Stimulated activated CD4-positive, alpha-beta T cell treated with anti-CD3 and anti-CD28 coated beads, Interleukin-4, amount 100 ng/mL, for 1 hour (primary cell): ENCODE results near the gene AKIRIN2.
A peak's percentile ranks its signal among the peaks of the same experiment; 100 is the strongest.
"Not testable (repeated sequence)": the region's sequence is repeated elsewhere in the genome, so short reads cannot be mapped to it uniquely, and the experiment has no call there.

Experiments used
- DNase-seq: peaks from one replicate; pipeline ENCODE4 v3.0.0-alpha.2; 2020

AKIRIN2 gene

DNA sequence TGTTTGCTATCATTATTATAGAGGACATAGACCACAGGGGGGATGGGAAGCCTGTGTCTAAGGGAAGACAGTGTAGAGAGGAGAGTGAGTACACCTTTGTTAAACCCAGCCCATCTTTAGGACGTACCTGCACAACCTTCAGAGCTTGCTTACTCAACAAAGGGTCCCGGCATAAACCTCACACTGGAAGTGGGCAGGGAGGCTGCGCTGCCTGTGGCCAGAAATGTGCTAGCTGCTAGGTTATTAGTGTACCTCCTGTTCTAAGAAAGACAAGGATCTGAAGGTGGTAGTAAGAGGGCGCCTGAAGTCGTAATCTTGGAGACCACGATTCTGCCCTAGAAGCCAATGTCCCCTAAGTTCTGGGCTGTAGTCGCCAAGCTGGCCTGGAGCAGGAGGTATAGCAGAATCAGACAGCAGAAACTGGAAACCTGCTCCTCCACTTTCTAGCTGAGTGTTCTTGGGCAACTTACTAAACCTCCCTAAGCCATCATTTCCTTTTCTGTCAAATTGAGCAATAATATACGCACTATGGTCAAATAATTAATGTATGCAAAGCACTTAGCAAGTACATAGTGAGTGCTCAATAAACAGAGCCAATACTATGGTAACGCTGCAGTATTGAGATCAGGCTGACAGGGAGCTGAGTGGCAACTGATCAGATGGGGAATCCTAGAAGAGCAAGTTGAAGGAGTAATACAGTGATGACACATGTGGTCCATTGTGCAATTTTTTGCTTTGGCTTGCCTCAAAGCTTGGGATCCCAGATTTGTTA, 16.8 kb upstream of the AKIRIN2 start:
- DNase-seq: no peak

DNA sequence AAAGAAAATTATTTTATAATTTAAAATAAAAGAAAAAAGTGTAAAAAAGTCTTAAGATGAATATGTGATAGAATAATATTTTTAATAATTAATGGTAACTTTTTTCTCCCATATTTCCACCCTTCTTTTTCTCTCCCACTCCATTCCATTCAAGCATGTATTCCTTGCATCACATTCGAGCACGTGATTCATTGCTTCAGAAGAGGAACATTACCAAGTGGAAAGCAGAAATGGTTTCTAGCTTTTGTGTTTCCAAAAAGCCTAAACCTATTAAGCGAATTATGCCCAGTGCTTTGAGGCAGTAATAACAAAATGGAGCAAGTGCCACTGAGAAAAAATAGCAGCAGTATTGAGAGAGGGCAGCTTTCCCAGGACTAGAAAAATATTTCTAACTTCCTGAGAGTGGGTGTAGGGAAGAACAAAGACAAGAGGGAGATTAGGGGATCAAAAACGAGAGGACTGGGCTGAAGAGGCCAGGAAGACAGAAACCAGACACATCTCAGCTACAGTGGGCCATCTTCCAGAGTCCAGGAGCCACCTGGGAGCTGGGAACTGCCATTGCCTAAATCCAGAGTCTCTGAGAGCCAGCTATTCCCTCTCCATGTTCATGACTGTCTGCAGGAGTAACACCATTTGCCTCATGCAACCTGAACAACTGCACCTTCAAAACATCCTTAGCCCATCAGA, 15.0 kb upstream of the AKIRIN2 start:
- DNase-seq: no peak

DNA sequence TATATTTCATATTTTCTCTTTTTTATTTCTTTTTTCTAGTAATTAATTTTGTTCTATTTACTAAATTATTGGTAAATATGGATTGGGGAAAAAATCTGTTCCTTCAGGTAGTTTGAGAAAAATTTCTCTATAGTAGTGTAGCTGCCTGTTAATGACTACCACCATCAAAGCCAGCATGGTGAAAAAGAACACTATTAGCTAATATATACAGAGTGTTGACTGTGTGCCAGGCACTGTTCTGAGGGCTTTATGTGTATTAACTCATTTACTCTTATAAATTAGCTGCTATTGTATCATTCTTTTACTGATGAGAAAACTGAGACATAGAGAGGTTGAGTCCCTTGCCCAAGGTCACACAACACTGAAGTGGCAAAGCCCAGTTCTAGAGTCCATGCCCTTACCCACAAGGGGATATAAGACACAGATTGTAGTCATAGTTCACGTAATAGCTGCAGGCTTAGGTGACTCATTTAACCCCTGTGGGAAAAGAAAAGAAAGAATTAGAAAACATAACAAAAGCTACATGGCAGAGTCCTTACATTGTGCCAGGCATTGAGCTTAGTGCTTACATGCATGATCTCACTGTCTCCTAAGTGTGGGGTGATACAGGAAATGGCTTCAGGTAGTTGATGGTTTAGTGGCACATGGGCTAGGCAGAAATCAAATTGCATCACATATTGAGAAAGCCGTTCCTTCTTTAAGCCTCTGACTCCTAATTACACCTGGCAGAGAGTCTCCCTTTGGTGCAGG, 12.2 kb upstream of the AKIRIN2 start:
- no peak for DNase-seq

DNA sequence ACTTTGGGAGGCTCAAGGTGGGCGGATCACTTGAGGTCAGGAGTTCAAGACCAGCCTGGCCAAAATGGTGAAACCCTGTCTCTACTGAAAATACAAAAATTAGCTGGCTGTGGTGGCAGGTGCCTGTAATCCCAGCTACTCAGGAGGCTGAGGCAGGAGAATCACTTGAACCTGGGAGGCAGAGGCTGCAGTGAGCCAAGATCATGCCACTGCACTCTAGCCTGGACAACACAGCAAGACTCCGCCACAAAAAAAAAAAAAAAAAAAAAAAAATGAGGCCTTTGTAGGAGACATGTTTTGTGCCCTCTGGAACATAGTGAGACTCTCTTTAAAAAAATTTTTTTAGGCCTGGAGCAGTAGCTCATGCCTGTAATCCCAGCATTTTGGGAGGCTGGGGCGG, 10.7 kb upstream of the AKIRIN2 start:
- not testable (repeated sequence) for DNase-seq

DNA sequence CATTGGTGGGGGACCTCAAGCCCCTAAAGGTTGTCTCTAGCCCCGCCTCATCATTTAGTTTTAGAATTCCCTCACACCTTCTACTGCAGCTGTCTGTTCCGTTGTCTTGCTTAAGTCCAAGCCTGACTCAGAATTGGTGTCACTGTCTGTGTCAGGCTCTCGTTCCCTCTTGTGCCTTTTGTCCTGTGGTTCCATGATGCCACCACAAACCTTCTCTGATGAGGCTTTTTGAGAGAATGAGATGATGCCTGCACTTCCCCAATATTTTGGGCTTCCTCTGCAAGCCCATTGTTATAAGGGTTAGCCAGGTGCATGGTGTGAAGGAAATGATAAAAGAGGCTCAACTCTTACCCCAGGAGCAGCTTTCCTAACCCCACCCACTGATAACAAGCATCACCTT, 8.1 kb upstream of the AKIRIN2 start:
- DNase-seq: no peak

DNA sequence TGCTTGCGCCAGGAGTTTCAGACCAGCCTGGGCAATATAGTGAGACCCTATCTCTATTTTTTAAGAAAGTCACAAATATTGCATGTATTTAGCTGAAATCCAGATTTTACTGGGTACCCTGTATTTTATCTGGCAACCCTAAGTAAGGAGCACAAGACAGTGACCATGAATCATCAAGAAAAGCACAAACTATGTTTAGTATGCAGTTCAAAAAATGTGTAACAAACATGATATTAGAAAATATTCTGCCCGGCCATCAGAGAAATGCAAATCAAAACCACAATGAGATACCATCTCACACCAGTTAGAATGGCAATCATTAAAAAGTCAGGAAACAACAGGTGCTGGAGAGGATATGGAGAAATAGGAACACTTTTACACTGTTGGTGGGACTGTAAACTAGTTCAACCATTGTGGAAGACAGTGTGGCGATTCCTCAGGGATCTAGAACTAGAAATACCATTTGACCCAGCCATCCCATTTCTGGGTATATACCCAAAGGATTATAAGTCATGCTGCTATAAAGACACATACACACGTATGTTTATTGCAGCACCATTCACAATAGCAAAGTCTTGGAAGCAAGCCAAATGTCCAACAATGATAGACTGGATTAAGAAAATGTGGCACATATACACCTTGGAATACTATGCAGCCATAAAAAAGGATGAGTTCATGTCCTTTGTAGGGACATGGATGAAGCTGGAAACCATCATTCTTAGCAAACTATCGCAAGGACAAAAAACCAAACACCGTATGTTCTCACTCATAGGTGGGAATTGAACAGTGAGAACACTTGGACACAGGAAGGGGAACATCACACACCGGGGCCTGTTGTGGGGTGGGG, 6.8 kb upstream of the AKIRIN2 start:
- not testable (repeated sequence) for DNase-seq

DNA sequence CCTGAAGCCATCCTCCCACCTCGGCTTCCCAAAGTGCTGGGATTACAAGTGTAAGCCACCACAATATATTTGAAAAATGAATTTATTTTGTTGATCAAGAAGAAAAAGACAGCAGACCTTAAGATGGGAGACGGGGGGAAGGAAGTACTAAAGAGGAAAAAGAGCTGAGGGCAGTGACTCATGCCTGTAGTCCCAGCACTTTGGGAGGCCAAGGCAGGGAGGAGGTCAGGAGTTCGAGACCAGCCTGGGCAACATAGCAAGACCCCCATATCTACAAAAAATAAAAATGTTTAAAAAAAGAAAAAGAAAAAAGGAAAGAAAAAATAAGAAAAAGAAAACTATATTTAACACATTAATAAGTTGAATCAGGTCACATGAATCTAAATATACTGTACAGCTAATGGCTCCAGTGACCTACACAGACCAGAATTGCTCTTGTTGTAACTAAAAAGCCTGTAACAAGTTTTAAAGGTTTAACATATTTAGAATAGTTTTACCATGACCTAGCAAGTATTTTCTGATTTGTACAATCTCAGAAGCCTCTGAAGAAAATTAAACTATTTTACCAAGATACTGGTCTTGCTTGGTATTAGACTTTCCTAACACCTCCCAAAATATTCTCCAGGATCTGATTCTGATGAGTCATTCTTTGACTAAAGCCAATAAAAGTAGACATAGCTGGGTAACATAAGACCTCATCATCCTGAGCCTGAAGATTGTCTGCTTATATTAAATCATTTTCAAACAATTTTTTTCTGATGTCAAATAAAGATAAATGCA, 4.3 kb upstream of the AKIRIN2 start:
- no peak for DNase-seq

DNA sequence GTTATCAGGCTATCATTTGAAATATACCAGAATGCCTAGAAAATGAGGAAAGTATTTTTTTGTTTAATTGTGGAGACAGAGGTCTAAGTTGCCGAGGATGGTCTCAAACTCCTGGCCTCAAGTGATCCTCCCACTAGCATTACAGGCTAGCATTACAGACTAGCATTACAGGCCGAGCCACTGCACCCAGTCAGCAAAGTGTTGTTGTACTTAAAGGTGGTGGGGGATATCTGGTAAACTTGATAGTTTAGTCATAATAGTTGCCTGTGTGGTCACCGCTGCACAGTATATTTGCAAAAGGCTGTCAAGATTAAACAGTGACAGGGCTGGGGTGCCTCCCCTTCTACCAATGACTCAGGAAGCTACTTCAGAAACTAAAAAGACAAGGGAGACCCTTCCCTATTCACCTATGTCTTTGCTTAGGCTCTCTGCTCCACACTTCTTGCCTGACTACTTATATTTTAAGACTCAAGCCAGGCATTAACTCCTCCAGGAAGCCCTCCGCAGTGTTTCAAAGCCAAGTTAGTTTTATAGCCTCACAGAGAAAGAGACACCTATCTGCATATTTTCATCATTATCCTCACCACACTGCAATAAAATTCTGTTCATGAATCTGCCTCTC, 3.1 kb upstream of the AKIRIN2 start:
- DNase-seq: peak; percentile 13

DNA sequence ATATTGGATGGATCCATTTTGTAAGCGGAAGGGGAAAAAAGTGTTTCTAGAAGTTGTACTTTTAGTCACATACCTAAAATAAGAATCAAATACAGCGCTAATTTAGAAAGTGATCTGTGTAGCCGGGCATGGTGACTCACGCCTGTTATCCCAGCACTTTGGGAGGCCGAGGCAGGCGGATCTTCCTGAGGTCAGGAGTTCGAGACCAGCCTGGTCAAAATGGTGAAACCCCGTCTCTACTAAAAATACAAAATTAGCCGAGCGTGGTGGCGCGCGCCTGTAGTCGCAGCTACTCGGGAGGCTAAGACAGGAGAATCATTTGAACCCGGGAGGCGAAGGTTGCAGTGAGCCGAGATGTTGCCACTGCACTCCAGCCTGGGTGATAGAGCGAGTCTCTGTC, 1.0 kb upstream of the AKIRIN2 start:
- not testable (repeated sequence) for DNase-seq

DNA sequence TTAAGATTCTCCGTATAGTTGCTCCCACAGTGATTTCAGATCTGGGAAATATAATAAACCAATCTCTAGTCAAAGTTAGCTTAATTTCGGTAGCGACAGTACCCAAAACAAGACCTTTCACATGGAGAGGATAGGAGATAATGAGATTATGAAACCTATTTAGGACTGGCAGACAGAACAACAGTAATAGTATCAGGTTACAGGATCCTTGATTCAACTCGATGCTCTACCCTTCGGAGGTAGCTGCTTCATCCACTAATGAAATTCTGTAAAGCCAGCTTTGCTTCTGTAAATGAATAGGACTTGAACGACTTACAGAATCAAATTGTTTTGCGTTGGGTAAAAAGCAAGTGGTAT, 534 bp upstream of the AKIRIN2 start:
- no peak for DNase-seq

DNA sequence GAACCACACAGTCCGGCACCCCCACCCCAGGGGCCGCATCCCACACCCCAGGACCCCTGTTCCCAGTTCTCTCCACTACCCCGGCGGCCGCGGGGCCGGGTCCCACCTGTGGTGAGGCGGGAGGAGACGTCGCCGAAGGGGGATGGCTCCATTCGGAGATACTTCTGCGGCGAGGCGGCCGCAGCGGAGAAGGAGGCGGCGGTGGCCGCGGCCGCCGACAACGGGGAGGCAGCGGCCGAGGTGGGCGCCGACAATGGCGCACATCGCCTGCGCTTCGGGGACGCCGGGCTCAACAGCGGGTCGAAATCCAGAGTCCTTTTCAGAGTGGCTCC, 723 bp downstream of the AKIRIN2 start:
- no peak for DNase-seq

DNA sequence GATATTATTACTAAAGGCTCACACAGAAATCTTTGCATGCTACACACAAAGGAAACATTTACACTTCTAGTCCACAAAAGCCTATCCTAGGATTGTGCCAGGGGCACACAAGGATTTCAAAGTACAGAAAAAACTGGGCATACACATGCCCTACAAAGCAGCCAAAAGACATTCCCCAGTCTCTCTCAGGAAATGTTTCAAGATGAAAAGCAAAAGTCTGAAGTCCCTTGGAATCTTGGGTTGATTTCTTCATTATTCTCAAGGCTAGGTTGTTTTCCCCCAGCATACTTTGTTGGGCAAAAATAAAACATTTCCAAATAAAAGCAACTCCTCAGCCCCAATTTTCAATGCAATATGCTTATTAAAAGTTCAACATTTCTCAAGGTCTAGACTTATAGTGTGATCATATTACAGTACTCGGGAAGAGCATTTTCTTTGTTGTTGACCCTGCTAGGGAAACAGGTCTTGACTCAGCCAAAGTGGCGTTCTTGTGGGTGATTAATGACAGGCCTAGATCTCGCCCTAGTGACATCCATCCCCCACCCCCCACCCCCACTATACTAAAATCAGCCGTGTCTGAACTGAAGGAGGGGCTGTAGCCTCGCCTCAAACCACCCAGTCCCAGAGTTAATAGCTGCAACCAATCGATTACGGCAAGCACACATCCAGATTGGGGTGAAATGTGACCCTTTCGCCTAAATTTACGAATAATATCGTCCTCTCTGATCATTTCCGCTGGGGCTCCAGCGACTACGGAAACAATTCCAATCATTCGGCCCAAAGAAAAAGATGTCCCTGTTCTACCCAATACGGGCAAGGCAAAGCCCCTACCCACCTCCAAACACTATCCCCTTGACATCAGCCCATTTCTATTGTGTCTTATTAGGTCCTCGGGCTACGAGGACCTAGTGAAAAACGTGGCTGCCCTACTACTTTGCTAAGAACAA, 1.4 kb downstream of the AKIRIN2 start:
- DNase-seq: peak; percentile 32

DNA sequence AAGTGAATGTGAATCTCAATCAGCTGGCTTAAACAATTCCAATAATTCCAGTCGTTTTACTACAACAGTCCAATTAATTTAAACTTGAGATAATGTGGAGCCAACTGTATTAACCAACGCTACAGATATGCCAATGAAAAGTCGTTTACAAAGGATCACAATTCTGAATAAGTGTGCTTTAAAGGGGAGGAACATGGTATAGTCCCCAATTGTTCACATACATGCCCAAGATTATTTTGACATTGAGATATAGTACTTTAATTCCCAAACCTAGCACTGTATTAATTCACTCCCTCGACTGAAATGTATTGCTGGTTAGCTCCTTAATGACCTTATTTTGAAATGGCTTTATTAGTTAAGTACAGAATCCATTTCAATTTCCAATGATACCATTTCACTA, 2.5 kb downstream of the AKIRIN2 start:
- no peak for DNase-seq

DNA sequence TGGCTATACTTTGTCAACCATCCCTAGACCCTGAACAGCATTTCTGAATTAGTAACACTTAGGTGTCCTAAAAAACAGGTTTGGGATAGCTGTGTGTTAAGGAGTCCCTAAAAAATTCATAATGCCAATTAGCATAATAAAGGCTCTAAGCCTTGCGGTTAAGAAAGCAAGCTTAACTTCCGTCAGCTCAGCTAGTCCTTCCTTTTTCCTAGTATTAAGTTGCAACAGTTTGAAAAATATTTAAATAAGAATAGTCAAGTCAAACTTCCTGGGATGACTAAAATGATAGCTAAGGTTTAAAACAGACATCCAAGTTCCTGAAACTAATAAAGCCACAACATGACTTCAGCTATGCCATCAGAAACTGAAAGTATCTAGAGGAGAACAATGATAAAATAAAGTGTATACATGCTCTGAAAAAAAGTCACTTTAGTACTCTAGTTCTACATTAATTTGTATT, 3.5 kb downstream of the AKIRIN2 start:
- DNase-seq: no peak

DNA sequence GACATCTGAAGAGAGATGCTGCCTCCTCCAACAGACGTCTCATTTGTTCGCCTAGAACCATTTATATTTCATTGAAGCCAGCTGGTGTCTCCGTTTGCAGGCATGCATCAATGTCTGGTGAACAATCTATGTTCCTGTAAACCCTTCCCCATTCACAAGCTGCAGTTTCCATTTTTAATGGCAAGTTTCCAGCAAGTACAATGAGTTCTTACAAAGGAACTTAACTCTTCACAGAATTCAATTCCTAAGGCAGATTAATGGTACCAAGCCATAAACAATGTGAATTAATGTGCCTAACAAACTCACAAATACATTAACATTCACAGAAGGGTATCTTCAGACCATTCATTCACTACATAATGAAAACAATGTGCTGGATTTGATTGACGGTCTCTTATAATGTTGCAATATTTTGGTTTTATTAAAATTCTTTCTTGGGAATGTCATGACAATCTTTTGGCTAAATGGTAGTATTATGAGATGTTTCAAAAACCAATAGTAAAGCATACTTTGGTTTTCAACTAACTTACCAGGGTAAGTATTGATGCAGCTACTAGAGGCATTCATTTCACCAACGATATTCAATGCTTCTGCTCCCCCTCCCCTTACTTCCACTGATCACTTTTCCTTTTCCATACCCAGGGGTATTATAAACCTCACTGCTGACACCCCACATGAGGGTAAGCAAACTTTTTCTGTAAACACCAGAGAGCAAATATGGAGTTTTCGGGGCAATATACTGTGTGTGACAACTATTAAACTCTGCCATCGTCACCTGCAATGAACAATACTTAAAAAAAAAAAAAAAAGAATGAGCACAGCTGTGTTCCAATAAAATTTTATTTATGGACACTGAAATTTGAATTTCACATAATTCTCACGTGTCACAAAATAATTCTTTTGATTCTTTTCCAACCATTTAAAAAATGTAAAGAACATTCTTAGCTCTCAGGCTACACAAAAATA, 4.2 kb downstream of the AKIRIN2 start:
- no peak for DNase-seq

DNA sequence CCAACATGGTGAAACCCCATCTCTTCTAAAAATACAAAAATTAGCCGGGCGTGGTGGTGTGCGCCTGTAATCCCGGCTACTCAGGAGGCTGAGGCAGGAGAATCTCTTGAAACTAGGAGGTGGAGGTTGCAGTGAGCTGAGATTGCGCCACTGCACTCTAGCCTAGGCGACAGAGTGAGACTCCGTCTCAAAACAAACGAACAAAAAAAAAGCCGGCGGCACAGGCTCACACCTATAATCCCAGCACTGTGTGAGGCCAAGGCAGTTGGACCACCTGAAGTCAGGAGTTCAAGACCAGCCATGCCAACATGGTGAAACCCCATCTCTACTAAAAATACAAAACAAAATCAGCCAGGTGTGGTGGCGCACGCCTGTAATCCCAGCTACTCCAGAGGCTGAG, 5.2 kb downstream of the AKIRIN2 start:
- DNase-seq: not testable (repeated sequence)

DNA sequence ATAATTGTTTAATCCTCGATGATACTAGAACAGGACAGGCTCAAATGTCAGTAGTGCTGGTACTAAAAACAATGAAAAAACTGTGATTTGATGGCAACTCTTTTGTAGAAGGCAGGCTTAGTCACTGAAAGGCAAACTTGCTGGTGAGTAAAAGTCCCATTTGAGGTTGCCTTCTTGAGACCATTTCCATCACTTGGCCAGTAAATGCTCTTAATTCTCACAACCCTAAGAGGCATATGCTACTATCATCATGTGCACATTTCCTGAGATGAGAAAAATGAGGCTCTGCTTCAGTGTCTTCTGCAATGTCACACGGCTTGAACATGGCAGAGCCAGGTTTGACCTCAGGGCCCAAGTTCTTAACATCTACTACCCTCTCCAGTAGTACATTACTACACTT, 9.9 kb downstream of the AKIRIN2 start:
- no peak for DNase-seq

DNA sequence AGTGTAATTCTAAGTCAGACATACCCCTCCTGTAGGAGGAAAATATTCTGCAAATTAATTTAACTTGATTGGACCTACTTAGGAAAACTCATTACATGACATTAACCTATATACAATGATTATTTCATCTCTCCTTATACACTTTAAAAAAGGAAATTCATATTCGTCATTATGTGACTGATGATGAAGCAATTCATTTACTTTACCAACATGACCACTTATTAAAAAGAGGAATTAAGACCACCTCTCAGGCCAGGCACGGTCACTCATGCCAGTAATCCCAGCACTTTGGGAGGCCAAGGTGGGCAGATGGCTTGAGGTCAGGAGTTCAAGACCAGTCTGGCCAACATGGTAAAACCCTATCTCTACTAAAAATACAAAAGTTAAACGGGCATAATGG, 11.6 kb downstream of the AKIRIN2 start:
- DNase-seq: no peak

DNA sequence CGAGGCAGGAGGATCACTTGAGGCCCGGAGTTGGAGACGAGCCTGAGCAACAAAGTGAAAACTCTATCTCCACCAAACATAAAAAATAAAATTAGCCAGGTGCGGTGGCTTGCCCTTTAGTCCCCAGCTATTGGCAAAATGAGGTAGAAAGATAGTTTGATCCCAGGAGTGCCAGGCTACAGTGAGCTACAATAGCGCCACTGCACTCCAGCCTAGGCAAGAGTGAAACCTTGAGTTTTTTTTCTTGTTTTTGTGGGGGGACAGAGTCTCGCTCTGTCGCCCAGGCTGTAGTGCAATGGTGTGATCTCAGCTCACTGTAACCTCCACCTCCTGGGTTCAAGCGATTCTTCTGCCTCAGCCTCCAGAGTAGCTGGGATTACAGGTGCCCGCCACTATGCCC, 14.1 kb downstream of the AKIRIN2 start:
- not testable (repeated sequence) for DNase-seq
